Mucosa of descending colon (tissue), 3 donors: ENCODE measurements around the gene NRSN2. TPM values are rescaled to one million over a fixed set of nuclear protein-coding genes. Genes with fewer than 3 reads are reported as not detected.
A peak's percentile ranks its signal among the peaks of the same experiment; 100 is the strongest.

Experiments
- ATAC-seq: fragments of 200-7000 bp; cut with Tn5 transposase; one replicate; pipeline ENCODE4 v1.9.1; 2020; ENCODE audit warnings: mild to moderate bottlenecking, moderate library complexity
- DNase-seq, 3 donors: peaks; one replicate each; pipeline ENCODE4 v3.0.0-alpha.2; 2020
- H3K36me3 ChIP-seq: fragments of 200-600 bp; one replicate; pipeline ENCODE4 v1.8.0; 2021; ENCODE audit warnings: low read depth, mild to moderate bottlenecking
- H3K4me1 ChIP-seq: fragments of 200-600 bp; one replicate; pipeline ENCODE4 v1.8.0; 2021; ENCODE audit warnings: low read depth, mild to moderate bottlenecking
- H3K4me3 ChIP-seq: fragments of 200-600 bp; one replicate; pipeline ENCODE4 v1.8.0; 2021; ENCODE audit warnings: mild to moderate bottlenecking
- H3K9me3 ChIP-seq: fragments of 200-600 bp; one replicate; pipeline ENCODE4 v1.8.0; 2021; ENCODE audit warnings: mild to moderate bottlenecking
- intact Hi-C, 2 donors: fragments of 100-400 bp; cut with DNase I in 1 of 2; cut with micrococcal nuclease in 1 of 2; formaldehyde crosslinking; loops; one replicate each; pipeline versions ENCODE4 v1.11.0 to v1.11.1; 2022; cut with DNase I, micrococcal nuclease
- total RNA-seq, 3 donors: library from RNA; stranded (reverse); fragmentation: NEBNext Ultra II Directional in 2 of 3; extraction: Animal tissue kit (Norgen Biotek cat#: 25700) in 2 of 3; gene quantifications; one replicate each; pipeline versions ENCODE4 v1.2.1 to v1.2.4, GENCODE V29; 2021 to 2023
- TF ChIP-seq, protein P1 (sequence below): fragments of 200-600 bp; IDR thresholded peaks from one replicate; pipeline ENCODE4 v1.8.0; 2022; ENCODE audit warnings: antibody characterized with exemption, mild to moderate bottlenecking
- donor health status: DM: no; HTN: no; CAD: no; lungs with moderate emphysema.
- donor health status: DM: no; HTN: no; CAD: no.
- donor health status: DM: no; HTN: yes; CAD: no.

Gene NRSN2
- total RNA-seq, 3 donors from 2014 or later: 8.7 to 21.1 (median 13.1) TPM

DNA sequence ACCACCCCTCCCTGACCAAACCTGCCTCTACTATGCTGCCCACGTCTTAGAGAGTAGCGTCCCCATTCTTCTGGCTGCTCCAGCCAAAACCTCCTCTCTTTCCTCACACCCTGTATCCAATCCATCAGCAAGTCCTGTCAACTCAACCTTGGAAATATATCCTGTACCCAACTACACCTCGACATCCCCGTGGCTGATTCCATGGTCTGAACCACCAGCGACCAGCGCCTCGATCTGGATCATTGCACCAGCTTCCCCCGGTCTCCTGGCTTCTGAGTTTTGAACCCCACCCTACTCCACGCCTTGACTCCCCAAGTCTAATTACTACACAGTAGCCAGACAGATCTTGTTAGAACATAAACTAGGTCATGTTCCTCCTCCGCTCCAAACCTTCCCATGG lies 9.8 kb downstream of the NRSN2 start:
- intact Hi-C loops: loop anchor here in 1 of 2 donors (10.0 kb wide), 1 partner anchor 288 kb away; no protein-coding TSS in a partner anchor
- Histone ChIP-seq H3K36me3 (no peaks in the 10 kb centered on the region), H3K4me1 (peaks cover 5% of the 10 kb centered on the region), H3K4me3 (no peak overlapping the region), H3K9me3 (no peaks in the 10 kb centered on the region)
- no peak for ATAC-seq
- TF ChIP-seq, protein P1, sequence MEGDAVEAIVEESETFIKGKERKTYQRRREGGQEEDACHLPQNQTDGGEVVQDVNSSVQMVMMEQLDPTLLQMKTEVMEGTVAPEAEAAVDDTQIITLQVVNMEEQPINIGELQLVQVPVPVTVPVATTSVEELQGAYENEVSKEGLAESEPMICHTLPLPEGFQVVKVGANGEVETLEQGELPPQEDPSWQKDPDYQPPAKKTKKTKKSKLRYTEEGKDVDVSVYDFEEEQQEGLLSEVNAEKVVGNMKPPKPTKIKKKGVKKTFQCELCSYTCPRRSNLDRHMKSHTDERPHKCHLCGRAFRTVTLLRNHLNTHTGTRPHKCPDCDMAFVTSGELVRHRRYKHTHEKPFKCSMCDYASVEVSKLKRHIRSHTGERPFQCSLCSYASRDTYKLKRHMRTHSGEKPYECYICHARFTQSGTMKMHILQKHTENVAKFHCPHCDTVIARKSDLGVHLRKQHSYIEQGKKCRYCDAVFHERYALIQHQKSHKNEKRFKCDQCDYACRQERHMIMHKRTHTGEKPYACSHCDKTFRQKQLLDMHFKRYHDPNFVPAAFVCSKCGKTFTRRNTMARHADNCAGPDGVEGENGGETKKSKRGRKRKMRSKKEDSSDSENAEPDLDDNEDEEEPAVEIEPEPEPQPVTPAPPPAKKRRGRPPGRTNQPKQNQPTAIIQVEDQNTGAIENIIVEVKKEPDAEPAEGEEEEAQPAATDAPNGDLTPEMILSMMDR: no peak
- no peak for DNase-seq

GRCh38 chr20:358891-359555 lies 12.1 kb downstream of the NRSN2 start:
- DNase-seq (no peak), ATAC-seq (no peak)
- peaks cover 5% of the 10 kb centered on the region for H3K4me1 ChIP-seq
- no peak overlapping the region for H3K4me3 ChIP-seq
- no peaks in the 10 kb centered on the region for H3K9me3 ChIP-seq
- H3K36me3 ChIP-seq: no peaks in the 10 kb centered on the region
- TF ChIP-seq, protein P1: no peak
- intact Hi-C loops: loop anchor here in 1 of 2 donors (10.0 kb wide), 1 partner anchor 286 kb away; no protein-coding TSS in a partner anchor

- no peaks in the 10 kb centered on the region for H3K4me1 ChIP-seq
- TF ChIP-seq, protein P1: no peak
- DNase-seq: no peak
- H3K4me3 ChIP-seq: no peak overlapping the region
- no peaks in the 10 kb centered on the region for H3K9me3 ChIP-seq
- H3K36me3 ChIP-seq: no peaks in the 10 kb centered on the region
- intact Hi-C loops: no loop called here
- no peak for ATAC-seq
Measured at GRCh38 chr20:361561-361960, 14.7 kb downstream of the NRSN2 start.

DNA sequence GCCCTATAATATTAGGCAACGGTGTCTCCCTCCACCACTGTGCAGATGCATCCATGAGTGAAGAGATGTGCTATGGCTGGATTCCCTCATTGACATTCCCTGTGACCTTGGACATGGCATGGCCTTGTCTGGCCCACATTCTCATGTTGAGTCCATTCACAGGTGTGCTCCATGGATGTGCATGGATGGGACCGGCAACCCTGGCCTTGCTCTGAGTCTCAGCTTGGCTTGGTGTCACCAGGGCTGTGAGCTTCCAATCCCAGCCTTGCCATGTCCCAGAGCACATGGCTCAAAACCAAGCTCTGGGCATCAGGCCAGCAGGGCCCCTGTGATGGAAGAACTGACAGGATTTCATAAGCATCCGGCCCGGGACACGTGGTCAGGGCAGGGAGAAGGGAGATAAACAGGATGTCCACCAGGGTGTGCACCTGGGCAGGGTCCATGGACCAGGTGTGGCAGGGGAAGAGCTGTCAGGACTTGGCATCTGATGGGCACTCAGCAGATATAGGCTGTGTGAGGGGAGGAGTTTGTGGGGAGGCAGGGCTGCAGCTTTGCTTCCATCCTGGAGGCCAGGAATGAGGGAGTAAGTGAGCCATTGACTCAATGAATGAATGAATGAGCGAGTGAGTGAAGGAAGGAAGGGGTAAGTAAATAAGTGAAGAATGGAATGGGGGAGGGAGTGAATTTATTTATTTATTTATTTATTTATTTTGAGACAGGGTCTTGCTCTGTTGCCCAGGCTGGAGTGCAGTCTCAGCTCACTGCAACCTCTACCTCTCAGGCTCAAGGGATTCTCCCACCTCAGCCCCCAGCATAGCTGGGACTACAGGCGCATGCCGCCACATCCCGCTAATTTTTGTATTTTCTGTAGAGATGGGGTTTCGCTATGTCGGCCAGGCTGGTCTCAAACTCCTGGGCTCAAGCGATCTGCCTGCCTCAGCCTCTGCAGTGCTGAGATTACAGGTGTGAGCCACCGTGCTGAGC lies 15.7 kb downstream of the NRSN2 start:
- ATAC-seq: peak; percentile 96
- no peaks in the 10 kb centered on the region for H3K4me1 ChIP-seq
- TF ChIP-seq, protein P1: peak; percentile 45
- intact Hi-C loops: no loop called here
- DNase-seq: peak; percentile 82 to 87 (median 82)
- H3K36me3 ChIP-seq: no peaks in the 10 kb centered on the region
- no peak overlapping the region for H3K4me3 ChIP-seq
- H3K9me3 ChIP-seq: no peaks in the 10 kb centered on the region

- intact Hi-C loops: no loop called here
- H3K36me3 ChIP-seq: no peaks in the 10 kb centered on the region
- no peak for ATAC-seq
Measured at GRCh38 chr20:363319-364078, 16.6 kb downstream of the NRSN2 start.

More at GRCh38 chr20:363319-364078, 16.6 kb downstream of the NRSN2 start:
- no peak for DNase-seq
- TF ChIP-seq, protein P1: no peak
- H3K4me1 ChIP-seq: no peaks in the 10 kb centered on the region
- H3K4me3 ChIP-seq: no peak overlapping the region
- H3K9me3 ChIP-seq: no peaks in the 10 kb centered on the region
